Measurements from ENCODE around the gene RGL2. TPM values are rescaled to one million over a fixed set of nuclear protein-coding genes. Genes with fewer than 3 reads are reported as not detected.

Gene RGL2
- total and polyA plus RNA-seq, 2 of the 13 experiments (the other 11 are each of a cell fraction or from before 2014, with no cell fraction given): 22.9 to 47.4 TPM

- Histone ChIP-seq H3K9ac (ENCODE audit: insufficient read depth, low read depth, low read length) (no peak overlapping the region), H3K79me2 (ENCODE audit: insufficient read depth, low read length) (no peaks in the 10 kb centered on the region), H3K27me3 (ENCODE audit: control insufficient read depth in 1 of 2, insufficient read depth in 2 of 2, low read length in 2 of 2) (no peaks in the 10 kb centered on the region; a peak in 1 of 5 replicates), H4K20me1 (ENCODE audit: insufficient read depth, low read length) (no peaks in the 10 kb centered on the region), H3K4me1 (ENCODE audit: insufficient read depth, low read length) (peaks cover 37% of the 10 kb centered on the region), H3K27ac (ENCODE audit: extremely low read length, insufficient read depth, low read length) (no peak overlapping the region), H3K36me3 (replicated peaks in 1 of 2; ENCODE audit: control insufficient read depth in 1 of 2, insufficient read depth in 2 of 2, low read length in 2 of 2) (peaks cover 0 to 5% of the 10 kb centered on the region in 2 experiments; a peak in 4 of 5 replicates), H3K4me2 (ENCODE audit: low read depth, low read length) (no peak overlapping the region), H3K9me3 (ENCODE audit: low read length) (no peaks in the 10 kb centered on the region), H3K4me3 (replicated peaks in 1 of 3; ENCODE audit: insufficient read depth in 1 of 3, low read depth in 2 of 3, low read length in 3 of 3) (no peak overlapping the region), H2AFZ (ENCODE audit: low read length) (no peak overlapping the region)
- ChIA-PET CTCF (ENCODE audit: low intra/inter-chr PET ratio, low total read pairs) (no interaction called here), POLR2A (interaction anchor here (0.6 to 5.1 kb wide), 6 partner anchors 10 to 280 kb away, joined by 3 to 94 read pairs (median 30); partner anchors contain the start of genes HSD17B8, RING1, RPS18 and VPS52)
- in situ Hi-C loops (cut with HindIII; ENCODE audit: extremely low pct_ligation_motif_present, low pct_unique_long_range_greater_than_20kb) (no loop called here), intact Hi-C loops (cut with micrococcal nuclease; ENCODE audit: unreplicated experiment) (no loop called here)
- no peak for DNase-seq (ENCODE audit: low spot score)
- BruUV-seq (replicated peaks): no TSS peak
- 97% methylated on average over 5 of the region's 6 CpGs for WGBS (ENCODE audit: low lambda C conversion rate)
- no peak for ATAC-seq
- FAIRE-seq: no peak
- peak; percentile 54 for TF ChIP-seq BCL6 (CRISPR knock-in tag; IDR thresholded peaks at IDR 0.05)
- TF ChIP-seq RBFOX2 (IDR thresholded peaks at IDR 0.05; ENCODE audit: low read depth, low read length): 0 out of 2 replicates have a peak, but pooled peaks have one; percentile 30
- TF ChIP-seq HDAC2 (CRISPR knock-in tag; IDR thresholded peaks at IDR 0.05): no peak
Observed at GRCh38 chr6:33251395-33252012, 47.2 kb downstream of the RGL2 start.

GRCh38 chr6:33250731-33251130, 48.0 kb downstream of the RGL2 start:
- Histone ChIP-seq H3K4me1 (ENCODE audit: insufficient read depth, low read length) (peaks cover 37% of the 10 kb centered on the region), H2AFZ (ENCODE audit: low read length) (no peak overlapping the region), H3K9me3 (ENCODE audit: low read length) (no peaks in the 10 kb centered on the region), H3K4me3 (replicated peaks in 1 of 3; ENCODE audit: insufficient read depth in 1 of 3, low read depth in 2 of 3, low read length in 3 of 3) (0 out of 6 replicates have a peak overlapping the region, but pooled peaks of 1 of the 3 experiments have one; percentile 89), H3K9ac (ENCODE audit: insufficient read depth, low read depth, low read length) (no peak overlapping the region), H3K79me2 (ENCODE audit: insufficient read depth, low read length) (no peaks in the 10 kb centered on the region), H3K27ac (ENCODE audit: extremely low read length, insufficient read depth, low read length) (peak overlapping the region; percentile 94), H3K36me3 (replicated peaks in 1 of 2; ENCODE audit: control insufficient read depth in 1 of 2, insufficient read depth in 2 of 2, low read length in 2 of 2) (peaks cover 0 to 5% of the 10 kb centered on the region in 2 experiments; a peak in 4 of 5 replicates), H4K20me1 (ENCODE audit: insufficient read depth, low read length) (no peaks in the 10 kb centered on the region), H3K27me3 (ENCODE audit: control insufficient read depth in 1 of 2, insufficient read depth in 2 of 2, low read length in 2 of 2) (no peaks in the 10 kb centered on the region; a peak in 1 of 5 replicates), H3K4me2 (ENCODE audit: low read depth, low read length) (peak overlapping the region; percentile 100; the same call in 1 of the 2 replicates)
- no TSS peak for BruUV-seq (replicated peaks)
- WGBS (ENCODE audit: low lambda C conversion rate): 97% methylated on average over 13 of the region's 13 CpGs
- CTCF ChIA-PET (ENCODE audit: low intra/inter-chr PET ratio, low total read pairs): no interaction called here
- TF ChIP-seq PHF5A (CRISPR knock-in tag; IDR thresholded peaks at IDR 0.05; ENCODE audit: low read depth, unreplicated experiment): no peak
- FAIRE-seq (no peak), ATAC-seq (no peak), DNase-seq (ENCODE audit: low spot score) (no peak)
- intact Hi-C loops (cut with micrococcal nuclease; ENCODE audit: unreplicated experiment): no loop called here
- POLR2A ChIA-PET: interaction anchor here (0.6 to 5.1 kb wide), 13 partner anchors 10 to 279 kb away, joined by 3 to 94 read pairs (median 16); partner anchors contain the start of genes B3GALT4, HSD17B8, RING1 and RPS18
- in situ Hi-C loops (cut with HindIII; ENCODE audit: extremely low pct_ligation_motif_present, low pct_unique_long_range_greater_than_20kb): no loop called here

Data from HepG2 (cell line).